HepG2 (cell line): ENCODE data around the gene MPC1. TPM values are rescaled to one million over a fixed set of nuclear protein-coding genes. Genes with fewer than 3 reads are reported as not detected.
A peak's percentile ranks its signal among the peaks of the same experiment; 100 is the strongest.

Experiments
- HCFC1 ChIP-seq: fragments of 150-350 bp; IDR thresholded peaks from 2 replicates; pipeline ENCODE4 v1.6.1; 2014; ENCODE audit warnings: low read depth, low read length
- HIVEP1 ChIP-seq: sonication (generic); formaldehyde crosslinking; IDR thresholded peaks from 2 replicates; pipeline ENCODE4 v1.4.0; 2020; ENCODE audit warnings: mild to moderate bottlenecking, missing genetic modification reagents
- PCBP2 ChIP-seq: fragments of 200-400 bp; formaldehyde crosslinking; optimal IDR thresholded peaks from 2 replicates; pipeline ENCODE3; 2018; ENCODE audit warnings: low read length, low read depth; ENCODE audit not compliant: poor library complexity, severe bottlenecking
- RARA ChIP-seq: IDR thresholded peaks from 2 replicates; pipeline ENCODE4 v1.6.1; 2016; ENCODE audit warnings: missing genetic modification reagents, missing compliant biosample characterization
- TOPORS ChIP-seq: sonication (generic); formaldehyde crosslinking; IDR thresholded peaks from 2 replicates; pipeline ENCODE4 v1.8.0; 2023; ENCODE audit warnings: mild to moderate bottlenecking, missing genetic modification reagents
- ZKSCAN5 ChIP-seq: sonication (generic); formaldehyde crosslinking; IDR thresholded peaks from 2 replicates; pipeline ENCODE4 v1.5.1; 2020; ENCODE audit warnings: mild to moderate bottlenecking, missing genetic modification reagents
- ZNF530 ChIP-seq: sonication (generic); formaldehyde crosslinking; IDR thresholded peaks from 2 replicates; pipeline ENCODE4 v1.5.0; 2020; ENCODE audit warnings: low read depth, mild to moderate bottlenecking, missing genetic modification reagents
- ZSCAN31 ChIP-seq: sonication (generic); formaldehyde crosslinking; IDR thresholded peaks from 2 replicates; pipeline ENCODE4 v1.5.0; 2020; ENCODE audit warnings: low read depth, mild to moderate bottlenecking, missing genetic modification reagents
- polyA plus RNA-seq, 8 experiments: library from polyadenylated mRNA; depleted of rRNA in 3 of 8; stranded (reverse) in 7 of 8; unstranded in 1 of 8; fragments of >200 nt; fragmentation: Illumina TruSeq in 4 of 8; extraction: Trizol in 4 of 8; gene quantifications; 2 replicates each; pipeline versions ENCODE4 v1.2.1 to v1.2.3, GENCODE V29; 2011 to 2016; ENCODE audit warnings: low read depth in 4 of 8, missing spikeins in 1 of 8, mixed read lengths in 1 of 8; ENCODE audit not compliant: insufficient read depth in 1 of 8
- total RNA-seq, 5 experiments: library from RNA; depleted of rRNA; stranded (reverse); fragments of >200 nt; fragmentation: Illumina TruSeq; extraction: Trizol; gene quantifications; 2 replicates each; pipeline ENCODE4 v1.2.3, GENCODE V29; 2016; ENCODE audit warnings: low read depth in 1 of 5
- TF ChIP-seq, protein P1 (sequence below): sonication (generic); formaldehyde crosslinking; IDR thresholded peaks from one replicate; pipeline ENCODE4 v1.5.1; 2020; ENCODE audit warnings: mild to moderate bottlenecking, missing genetic modification reagents; ENCODE audit errors: not compliant biosample characterization
- TF ChIP-seq, protein P2 (sequence below): IDR thresholded peaks from 2 replicates; pipeline ENCODE4 v1.6.1; 2016; ENCODE audit warnings: missing compliant biosample characterization, missing genetic modification reagents, borderline replicate concordance
- TF ChIP-seq, protein P3 (sequence below): sonication (generic); formaldehyde crosslinking; IDR thresholded peaks from 2 replicates; pipeline ENCODE4 v1.4.0; 2020; ENCODE audit warnings: missing genetic modification reagents
- TF ChIP-seq, protein P4 (sequence below): sonication (generic); formaldehyde crosslinking; IDR thresholded peaks from 2 replicates; pipeline ENCODE4 v1.5.1; 2020; ENCODE audit warnings: missing genetic modification reagents, mild to moderate bottlenecking, borderline replicate concordance
- TF ChIP-seq, protein P5 (sequence below): sonication (generic); formaldehyde crosslinking; IDR thresholded peaks from 2 replicates; pipeline ENCODE4 v1.5.0; 2020; ENCODE audit warnings: mild to moderate bottlenecking, missing genetic modification reagents

Gene MPC1
- total and polyA plus RNA-seq, 2 of the 13 experiments (the other 11 are each of a cell fraction or from before 2014, with no cell fraction given) = 189 to 214 TPM

DNA sequence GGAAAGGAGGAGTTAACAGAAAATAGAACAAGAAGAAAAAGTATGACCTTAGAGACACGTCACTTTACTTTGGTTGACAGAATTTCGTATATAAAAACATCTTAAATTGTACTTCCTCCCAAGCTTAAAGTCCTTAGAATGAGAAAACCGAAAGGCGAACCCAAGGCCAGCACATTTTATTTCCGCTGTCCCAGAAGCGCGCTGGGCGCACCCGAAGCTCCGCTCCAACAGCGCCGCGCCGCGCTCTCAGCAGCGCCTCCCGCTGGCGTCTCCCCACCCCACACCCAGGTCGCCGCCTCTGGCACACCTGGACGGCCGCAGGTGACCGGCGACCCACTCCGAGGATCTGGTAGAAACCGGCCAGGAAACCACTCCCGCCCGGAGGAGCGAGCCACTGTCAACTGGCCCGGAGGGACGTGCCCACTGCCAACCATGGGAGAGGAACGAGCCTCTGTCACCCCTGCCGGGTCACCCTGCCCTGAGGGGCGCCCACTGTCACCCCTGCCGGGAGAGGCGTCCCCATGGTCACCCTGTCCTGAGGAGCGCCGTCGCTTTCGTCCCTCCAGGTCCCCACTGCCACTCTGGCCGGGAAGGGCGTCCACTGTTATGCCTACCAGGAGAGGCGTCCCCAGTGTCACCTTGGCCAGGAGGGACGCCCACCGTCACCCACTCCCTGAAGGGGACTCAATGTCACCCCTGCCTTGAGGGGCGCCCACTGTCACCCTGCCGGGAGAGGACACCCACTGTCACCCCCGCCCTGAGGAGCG is 824 bp downstream of the MPC1 start (continued):
- TF ChIP-seq, protein P1, sequence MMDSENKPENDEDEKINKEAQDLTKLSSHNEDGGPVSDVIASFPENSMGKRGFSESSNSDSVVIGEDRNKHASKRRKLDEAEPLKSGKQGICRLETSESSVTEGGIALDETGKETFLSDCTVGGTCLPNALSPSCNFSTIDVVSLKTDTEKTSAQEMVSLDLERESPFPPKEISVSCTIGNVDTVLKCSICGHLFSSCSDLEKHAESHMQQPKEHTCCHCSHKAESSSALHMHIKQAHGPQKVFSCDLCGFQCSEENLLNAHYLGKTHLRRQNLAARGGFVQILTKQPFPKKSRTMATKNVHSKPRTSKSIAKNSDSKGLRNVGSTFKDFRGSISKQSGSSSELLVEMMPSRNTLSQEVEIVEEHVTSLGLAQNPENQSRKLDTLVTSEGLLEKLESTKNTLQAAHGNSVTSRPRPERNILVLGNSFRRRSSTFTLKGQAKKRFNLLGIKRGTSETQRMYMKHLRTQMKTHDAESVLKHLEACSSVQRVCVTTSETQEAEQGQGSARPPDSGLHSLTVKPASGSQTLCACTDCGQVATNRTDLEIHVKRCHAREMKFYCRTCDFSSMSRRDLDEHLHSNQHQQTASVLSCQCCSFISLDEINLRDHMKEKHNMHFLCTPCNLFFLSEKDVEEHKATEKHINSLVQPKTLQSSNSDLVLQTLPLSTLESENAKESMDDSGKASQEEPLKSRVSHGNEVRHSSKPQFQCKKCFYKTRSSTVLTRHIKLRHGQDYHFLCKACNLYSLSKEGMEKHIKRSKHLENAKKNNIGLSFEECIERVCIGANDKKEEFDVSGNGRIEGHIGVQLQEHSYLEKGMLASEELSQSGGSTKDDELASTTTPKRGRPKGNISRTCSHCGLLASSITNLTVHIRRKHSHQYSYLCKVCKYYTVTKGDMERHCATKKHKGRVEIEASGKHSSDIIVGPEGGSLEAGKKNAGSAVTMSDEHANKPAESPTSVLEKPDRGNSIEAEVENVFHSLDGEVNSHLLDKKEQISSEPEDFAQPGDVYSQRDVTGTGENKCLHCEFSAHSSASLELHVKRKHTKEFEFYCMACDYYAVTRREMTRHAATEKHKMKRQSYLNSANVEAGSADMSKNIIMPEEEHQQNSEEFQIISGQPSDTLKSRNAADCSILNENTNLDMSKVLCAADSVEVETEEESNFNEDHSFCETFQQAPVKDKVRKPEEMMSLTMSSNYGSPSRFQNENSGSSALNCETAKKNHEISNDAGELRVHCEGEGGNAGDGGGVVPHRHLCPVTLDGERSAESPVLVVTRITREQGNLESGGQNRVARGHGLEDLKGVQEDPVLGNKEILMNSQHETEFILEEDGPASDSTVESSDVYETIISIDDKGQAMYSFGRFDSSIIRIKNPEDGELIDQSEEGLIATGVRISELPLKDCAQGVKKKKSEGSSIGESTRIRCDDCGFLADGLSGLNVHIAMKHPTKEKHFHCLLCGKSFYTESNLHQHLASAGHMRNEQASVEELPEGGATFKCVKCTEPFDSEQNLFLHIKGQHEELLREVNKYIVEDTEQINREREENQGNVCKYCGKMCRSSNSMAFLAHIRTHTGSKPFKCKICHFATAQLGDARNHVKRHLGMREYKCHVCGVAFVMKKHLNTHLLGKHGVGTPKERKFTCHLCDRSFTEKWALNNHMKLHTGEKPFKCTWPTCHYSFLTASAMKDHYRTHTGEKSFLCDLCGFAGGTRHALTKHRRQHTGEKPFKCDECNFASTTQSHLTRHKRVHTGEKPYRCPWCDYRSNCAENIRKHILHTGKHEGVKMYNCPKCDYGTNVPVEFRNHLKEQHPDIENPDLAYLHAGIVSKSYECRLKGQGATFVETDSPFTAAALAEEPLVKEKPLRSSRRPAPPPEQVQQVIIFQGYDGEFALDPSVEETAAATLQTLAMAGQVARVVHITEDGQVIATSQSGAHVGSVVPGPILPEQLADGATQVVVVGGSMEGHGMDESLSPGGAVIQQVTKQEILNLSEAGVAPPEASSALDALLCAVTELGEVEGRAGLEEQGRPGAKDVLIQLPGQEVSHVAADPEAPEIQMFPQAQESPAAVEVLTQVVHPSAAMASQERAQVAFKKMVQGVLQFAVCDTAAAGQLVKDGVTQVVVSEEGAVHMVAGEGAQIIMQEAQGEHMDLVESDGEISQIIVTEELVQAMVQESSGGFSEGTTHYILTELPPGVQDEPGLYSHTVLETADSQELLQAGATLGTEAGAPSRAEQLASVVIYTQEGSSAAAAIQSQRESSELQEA = peak; percentile 56
- no peak for TF ChIP-seq ZNF530
- TF ChIP-seq, protein P2, sequence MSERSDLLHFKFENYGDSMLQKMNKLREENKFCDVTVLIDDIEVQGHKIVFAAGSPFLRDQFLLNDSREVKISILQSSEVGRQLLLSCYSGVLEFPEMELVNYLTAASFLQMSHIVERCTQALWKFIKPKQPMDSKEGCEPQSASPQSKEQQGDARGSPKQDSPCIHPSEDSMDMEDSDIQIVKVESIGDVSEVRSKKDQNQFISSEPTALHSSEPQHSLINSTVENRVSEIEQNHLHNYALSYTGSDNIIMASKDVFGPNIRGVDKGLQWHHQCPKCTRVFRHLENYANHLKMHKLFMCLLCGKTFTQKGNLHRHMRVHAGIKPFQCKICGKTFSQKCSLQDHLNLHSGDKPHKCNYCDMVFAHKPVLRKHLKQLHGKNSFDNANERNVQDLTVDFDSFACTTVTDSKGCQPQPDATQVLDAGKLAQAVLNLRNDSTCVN (CRISPR knock-in tag) = peak; percentile 54; the same call in 1 of the 2 replicates
- TF ChIP-seq HCFC1 = no peak
- TF ChIP-seq HIVEP1 (CRISPR knock-in tag) = peak; percentile 84
- no peak for TF ChIP-seq PCBP2
- TF ChIP-seq RARA (CRISPR knock-in tag) = peak; percentile 45
- TF ChIP-seq, protein P3, sequence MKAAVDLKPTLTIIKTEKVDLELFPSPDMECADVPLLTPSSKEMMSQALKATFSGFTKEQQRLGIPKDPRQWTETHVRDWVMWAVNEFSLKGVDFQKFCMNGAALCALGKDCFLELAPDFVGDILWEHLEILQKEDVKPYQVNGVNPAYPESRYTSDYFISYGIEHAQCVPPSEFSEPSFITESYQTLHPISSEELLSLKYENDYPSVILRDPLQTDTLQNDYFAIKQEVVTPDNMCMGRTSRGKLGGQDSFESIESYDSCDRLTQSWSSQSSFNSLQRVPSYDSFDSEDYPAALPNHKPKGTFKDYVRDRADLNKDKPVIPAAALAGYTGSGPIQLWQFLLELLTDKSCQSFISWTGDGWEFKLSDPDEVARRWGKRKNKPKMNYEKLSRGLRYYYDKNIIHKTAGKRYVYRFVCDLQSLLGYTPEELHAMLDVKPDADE = no peak
- TF ChIP-seq, protein P4, sequence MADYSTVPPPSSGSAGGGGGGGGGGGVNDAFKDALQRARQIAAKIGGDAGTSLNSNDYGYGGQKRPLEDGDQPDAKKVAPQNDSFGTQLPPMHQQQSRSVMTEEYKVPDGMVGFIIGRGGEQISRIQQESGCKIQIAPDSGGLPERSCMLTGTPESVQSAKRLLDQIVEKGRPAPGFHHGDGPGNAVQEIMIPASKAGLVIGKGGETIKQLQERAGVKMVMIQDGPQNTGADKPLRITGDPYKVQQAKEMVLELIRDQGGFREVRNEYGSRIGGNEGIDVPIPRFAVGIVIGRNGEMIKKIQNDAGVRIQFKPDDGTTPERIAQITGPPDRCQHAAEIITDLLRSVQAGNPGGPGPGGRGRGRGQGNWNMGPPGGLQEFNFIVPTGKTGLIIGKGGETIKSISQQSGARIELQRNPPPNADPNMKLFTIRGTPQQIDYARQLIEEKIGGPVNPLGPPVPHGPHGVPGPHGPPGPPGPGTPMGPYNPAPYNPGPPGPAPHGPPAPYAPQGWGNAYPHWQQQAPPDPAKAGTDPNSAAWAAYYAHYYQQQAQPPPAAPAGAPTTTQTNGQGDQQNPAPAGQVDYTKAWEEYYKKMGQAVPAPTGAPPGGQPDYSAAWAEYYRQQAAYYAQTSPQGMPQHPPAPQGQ = no peak
- TF ChIP-seq, protein P5, sequence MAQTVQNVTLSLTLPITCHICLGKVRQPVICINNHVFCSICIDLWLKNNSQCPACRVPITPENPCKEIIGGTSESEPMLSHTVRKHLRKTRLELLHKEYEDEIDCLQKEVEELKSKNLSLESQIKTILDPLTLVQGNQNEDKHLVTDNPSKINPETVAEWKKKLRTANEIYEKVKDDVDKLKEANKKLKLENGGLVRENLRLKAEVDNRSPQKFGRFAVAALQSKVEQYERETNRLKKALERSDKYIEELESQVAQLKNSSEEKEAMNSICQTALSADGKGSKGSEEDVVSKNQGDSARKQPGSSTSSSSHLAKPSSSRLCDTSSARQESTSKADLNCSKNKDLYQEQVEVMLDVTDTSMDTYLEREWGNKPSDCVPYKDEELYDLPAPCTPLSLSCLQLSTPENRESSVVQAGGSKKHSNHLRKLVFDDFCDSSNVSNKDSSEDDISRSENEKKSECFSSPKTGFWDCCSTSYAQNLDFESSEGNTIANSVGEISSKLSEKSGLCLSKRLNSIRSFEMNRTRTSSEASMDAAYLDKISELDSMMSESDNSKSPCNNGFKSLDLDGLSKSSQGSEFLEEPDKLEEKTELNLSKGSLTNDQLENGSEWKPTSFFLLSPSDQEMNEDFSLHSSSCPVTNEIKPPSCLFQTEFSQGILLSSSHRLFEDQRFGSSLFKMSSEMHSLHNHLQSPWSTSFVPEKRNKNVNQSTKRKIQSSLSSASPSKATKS (CRISPR knock-in tag) = no peak
- no peak for TF ChIP-seq ZKSCAN5 (CRISPR knock-in tag)
- 0 out of 2 replicates have a peak, but pooled peaks have one; percentile 34 for TF ChIP-seq TOPORS (CRISPR knock-in tag)
- TF ChIP-seq ZSCAN31 (CRISPR knock-in tag) = no peak
